GM12872 (cell line): ENCODE results near the gene YWHAE.

ENCODE experiments used
- CTCF ChIP-seq: IDR thresholded peaks from 3 replicates; pipeline ENCODE4 v1.5.1; 2011; ENCODE audit warnings: low read depth, mild to moderate bottlenecking, low read length, moderate library complexity; ENCODE audit not compliant: insufficient read depth

Gene YWHAE

GRCh38 chr17:1371893-1372590, 28.0 kb downstream of the YWHAE start:
- TF ChIP-seq CTCF: no peak

- TF ChIP-seq CTCF: no peak
Measured at GRCh38 chr17:1368588-1368987, 31.4 kb downstream of the YWHAE start.

- no peak for TF ChIP-seq CTCF
Measured at GRCh38 chr17:1367351-1367745, 32.7 kb downstream of the YWHAE start.

GRCh38 chr17:1366234-1366633, 33.8 kb downstream of the YWHAE start:
- TF ChIP-seq CTCF: no peak

- peak; percentile 83 for TF ChIP-seq CTCF
Measured at GRCh38 chr17:1365445-1366039, 34.5 kb downstream of the YWHAE start.

GRCh38 chr17:1362964-1363363, 37.1 kb downstream of the YWHAE start:
- no peak for TF ChIP-seq CTCF

GRCh38 chr17:1362065-1362848, 37.8 kb downstream of the YWHAE start:
- no peak for TF ChIP-seq CTCF
